Measurements from ENCODE around the gene FAM180B.
"Not testable (repeated sequence)": the region's sequence is repeated elsewhere in the genome, so short reads cannot be mapped to it uniquely, and the experiment has no call there.

Gene FAM180B

DNA sequence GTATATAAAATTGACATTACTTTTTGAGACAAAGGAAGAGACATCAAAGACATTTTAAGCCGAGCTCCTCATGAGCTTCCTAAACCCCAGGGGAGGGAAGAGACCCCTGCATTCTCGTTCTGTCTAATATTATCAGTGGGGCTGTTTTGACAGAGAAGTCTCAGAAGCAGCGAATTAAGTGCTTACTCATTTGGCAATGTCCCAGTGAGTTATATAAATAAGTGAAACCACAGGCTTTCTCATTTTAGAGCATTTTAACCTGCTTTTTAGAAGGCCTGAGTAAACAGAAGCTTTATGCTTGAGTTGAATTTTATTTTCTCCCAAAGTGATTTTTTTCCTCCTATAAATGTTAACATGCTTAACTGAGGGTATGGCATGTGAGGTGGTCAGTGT lies 30.9 kb downstream of the FAM180B start:
- peaks cover 35% of the 10 kb centered on the region for H3K36me3 ChIP-seq (ENCODE audit: insufficient read depth, low read length)
- H3K9me3 ChIP-seq (ENCODE audit: low read length) = no peaks in the 10 kb centered on the region
- no peak overlapping the region for H3K4me3 ChIP-seq (ENCODE audit: low read length)
- no peaks in the 10 kb centered on the region for H3K27me3 ChIP-seq (ENCODE audit: insufficient read depth, low read length)
- H2AFZ ChIP-seq (ENCODE audit: low read depth, low read length) = no peak overlapping the region
- no peaks in the 10 kb centered on the region for H3K4me1 ChIP-seq (ENCODE audit: insufficient read depth, low read length)

DNA sequence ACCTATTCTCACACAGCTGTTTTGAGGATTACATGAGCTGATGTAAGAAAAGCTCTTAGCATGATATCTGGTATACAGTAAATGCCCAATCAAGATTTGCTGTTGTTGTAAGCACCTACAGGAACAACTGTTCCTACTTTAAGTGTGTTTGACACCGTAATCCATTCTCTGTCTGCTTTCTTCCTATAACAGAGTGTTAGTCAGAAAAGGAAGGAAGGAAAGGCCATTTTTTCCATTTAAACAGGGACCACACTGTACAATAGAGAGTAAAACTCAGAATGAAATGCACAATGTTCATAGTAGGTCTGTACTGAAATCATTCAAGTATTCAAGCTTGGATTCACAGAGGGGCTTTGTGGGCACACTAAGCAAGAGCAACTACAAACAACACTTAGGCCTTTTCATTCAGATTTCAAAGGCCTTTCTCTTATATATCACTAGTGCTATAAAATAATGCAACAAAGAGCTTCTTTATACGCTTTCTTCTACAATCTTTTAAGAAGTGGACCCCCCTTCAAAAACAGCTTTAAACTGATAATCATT lies 34.4 kb downstream of the FAM180B start:
- no peak overlapping the region for H2AFZ ChIP-seq (ENCODE audit: low read depth, low read length)
- H3K9me3 ChIP-seq (ENCODE audit: low read length) = no peaks in the 10 kb centered on the region
- no peaks in the 10 kb centered on the region for H3K4me1 ChIP-seq (ENCODE audit: insufficient read depth, low read length)
- H3K27me3 ChIP-seq (ENCODE audit: insufficient read depth, low read length) = no peaks in the 10 kb centered on the region
- peaks cover 57% of the 10 kb centered on the region for H3K36me3 ChIP-seq (ENCODE audit: insufficient read depth, low read length)
- no peak overlapping the region for H3K4me3 ChIP-seq (ENCODE audit: low read length)

DNA sequence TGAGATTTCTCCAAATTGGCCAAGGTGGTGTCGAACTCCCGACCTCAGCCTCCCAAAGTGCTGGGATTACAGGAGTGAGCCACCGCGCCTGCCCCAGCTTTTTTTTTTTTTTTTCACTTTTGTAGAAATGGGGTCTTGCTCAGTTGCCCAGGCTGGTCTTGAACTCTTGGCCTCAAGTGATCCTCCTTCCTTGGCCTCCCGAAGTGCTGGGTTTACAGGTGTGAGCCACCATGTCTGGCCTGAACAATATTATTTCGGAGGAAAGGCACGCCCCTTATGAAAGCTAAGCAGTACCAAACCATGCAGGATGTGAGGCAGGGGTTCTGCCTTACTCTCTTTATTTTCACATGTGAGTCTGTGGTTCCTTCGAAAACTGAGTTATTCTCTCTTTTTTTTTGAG lies 39.8 kb downstream of the FAM180B start:
- Histone ChIP-seq H3K36me3 (ENCODE audit: insufficient read depth, low read length) (peaks cover 80% of the 10 kb centered on the region), H3K9me3 (ENCODE audit: low read length) (no peaks in the 10 kb centered on the region), H3K4me1 (ENCODE audit: insufficient read depth, low read length) (no peaks in the 10 kb centered on the region), H3K27me3 (ENCODE audit: insufficient read depth, low read length) (no peaks in the 10 kb centered on the region), H2AFZ (ENCODE audit: low read depth, low read length) (no peak overlapping the region), H3K4me3 (ENCODE audit: low read length) (no peak overlapping the region)

DNA sequence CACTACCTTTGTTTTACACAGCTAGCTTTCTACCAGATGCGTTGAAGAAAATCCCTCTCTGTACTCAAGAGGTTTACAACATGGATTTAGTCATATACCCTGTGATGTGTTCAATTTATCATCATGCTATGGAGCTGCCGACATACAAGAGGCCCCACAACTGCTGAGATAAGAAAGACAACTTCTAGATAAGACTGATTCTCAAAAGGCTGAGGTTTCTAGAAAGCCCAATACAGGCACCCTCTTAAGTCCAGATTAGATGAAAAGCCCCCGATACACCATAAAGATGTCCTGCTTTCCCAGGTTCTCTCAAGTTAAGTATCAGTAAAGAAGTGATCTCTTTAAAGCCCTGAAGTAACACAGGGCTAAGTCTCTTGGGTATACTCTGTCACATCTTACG lies 41.5 kb downstream of the FAM180B start:
- no peaks in the 10 kb centered on the region for H3K4me1 ChIP-seq (ENCODE audit: insufficient read depth, low read length)
- no peak overlapping the region for H2AFZ ChIP-seq (ENCODE audit: low read depth, low read length)
- no peaks in the 10 kb centered on the region for H3K9me3 ChIP-seq (ENCODE audit: low read length)
- peaks cover 73% of the 10 kb centered on the region for H3K36me3 ChIP-seq (ENCODE audit: insufficient read depth, low read length)
- H3K27me3 ChIP-seq (ENCODE audit: insufficient read depth, low read length) = no peaks in the 10 kb centered on the region
- no peak overlapping the region for H3K4me3 ChIP-seq (ENCODE audit: low read length)

DNA sequence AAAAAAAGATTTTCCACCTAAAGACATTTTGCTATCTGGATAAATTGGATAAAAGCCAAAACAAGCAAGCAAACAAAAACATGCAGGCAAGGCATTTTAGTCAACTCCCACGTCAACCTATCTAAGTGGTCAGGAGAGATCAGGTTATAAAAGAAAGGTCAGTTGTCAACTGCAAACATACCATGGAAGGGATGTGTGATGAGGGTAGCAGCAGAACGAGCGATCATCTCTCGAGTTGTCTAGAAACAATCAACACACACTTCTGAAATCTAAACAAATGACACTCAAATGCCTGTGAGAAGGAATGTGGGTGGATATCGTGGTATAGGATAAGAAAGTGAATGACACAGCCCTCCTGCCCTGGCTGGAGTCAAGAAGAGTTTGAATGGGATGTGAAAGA lies 45.0 kb downstream of the FAM180B start:
- Histone ChIP-seq H2AFZ (ENCODE audit: low read depth, low read length) (no peak overlapping the region), H3K9me3 (ENCODE audit: low read length) (no peaks in the 10 kb centered on the region), H3K27me3 (ENCODE audit: insufficient read depth, low read length) (no peaks in the 10 kb centered on the region), H3K36me3 (ENCODE audit: insufficient read depth, low read length) (peaks cover 72% of the 10 kb centered on the region), H3K4me3 (ENCODE audit: low read length) (no peak overlapping the region), H3K4me1 (ENCODE audit: insufficient read depth, low read length) (no peaks in the 10 kb centered on the region)

DNA sequence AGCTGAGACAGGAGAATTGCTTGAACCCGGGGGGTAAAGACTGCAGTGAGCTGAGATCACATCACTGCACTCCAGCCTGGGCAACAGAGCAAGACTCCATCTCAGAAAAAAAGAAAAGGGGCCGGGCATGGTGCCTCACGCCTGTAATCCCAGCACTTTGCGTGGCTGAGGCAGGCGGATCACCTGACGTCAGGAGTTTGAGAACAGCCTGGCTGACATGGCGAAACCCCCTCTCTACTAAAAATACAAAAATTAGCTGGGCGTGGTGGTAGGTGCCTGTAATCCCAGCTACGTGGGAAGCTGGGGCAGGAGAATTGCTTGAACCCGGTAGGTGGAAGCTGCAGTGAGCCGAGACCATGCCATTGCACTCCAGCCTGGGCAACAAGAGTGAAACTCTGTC lies 49.9 kb downstream of the FAM180B start:
- not testable (repeated sequence) for H3K4me3 ChIP-seq (ENCODE audit: low read length); H3K27me3 ChIP-seq (ENCODE audit: insufficient read depth, low read length); H3K4me1 ChIP-seq (ENCODE audit: insufficient read depth, low read length); H3K9me3 ChIP-seq (ENCODE audit: low read length); H2AFZ ChIP-seq (ENCODE audit: low read depth, low read length)
- peaks cover 52% of the 10 kb centered on the region for H3K36me3 ChIP-seq (ENCODE audit: insufficient read depth, low read length)
